IPS DF 6.9 (cell line): Measurements from ENCODE around the gene REEP6.

Source experiments
- DNase-seq: peaks from one replicate; pipeline ENCODE4 v3.0.0-alpha.2; 2013; ENCODE audit warnings: low read depth, low spot score
- H3K27ac ChIP-seq: one replicate; pipeline ENCODE4 v1.5.1; 2013; ENCODE audit warnings: low read length, control low read depth
- H3K27me3 ChIP-seq: 2 replicates; pipeline ENCODE4 v1.6.1; 2013; ENCODE audit warnings: mild to moderate bottlenecking, low read length; ENCODE audit not compliant: control insufficient read depth, insufficient read depth
- H3K36me3 ChIP-seq: 2 replicates; pipeline ENCODE4 v1.6.1; 2013; ENCODE audit warnings: low read length; ENCODE audit not compliant: control insufficient read depth, insufficient read depth
- H3K4me1 ChIP-seq: 2 replicates; pipeline ENCODE4 v1.6.1; 2013; ENCODE audit warnings: low read length; ENCODE audit not compliant: control insufficient read depth, insufficient read depth
- H3K4me3 ChIP-seq: 2 replicates; pipeline ENCODE4 v1.5.1; 2013; ENCODE audit warnings: mild to moderate bottlenecking, low read length
- H3K9me3 ChIP-seq: 2 replicates; pipeline ENCODE4 v1.6.1; 2013; ENCODE audit warnings: low read length, inconsistent platforms; ENCODE audit not compliant: control insufficient read depth, insufficient read depth
- WGBS: extraction: QIAGEN DNeasy Blood & Tissue Kit; methylation state at CpG from one replicate; pipeline ENCODE4 v1.1.7; 2013; ENCODE audit warnings: mixed read lengths, missing lambda C conversion rate; ENCODE audit not compliant: insufficient read length, insufficient coverage; 5-methylcytosine and 5-hydroxymethylcytosine counted together

REEP6 gene

DNA sequence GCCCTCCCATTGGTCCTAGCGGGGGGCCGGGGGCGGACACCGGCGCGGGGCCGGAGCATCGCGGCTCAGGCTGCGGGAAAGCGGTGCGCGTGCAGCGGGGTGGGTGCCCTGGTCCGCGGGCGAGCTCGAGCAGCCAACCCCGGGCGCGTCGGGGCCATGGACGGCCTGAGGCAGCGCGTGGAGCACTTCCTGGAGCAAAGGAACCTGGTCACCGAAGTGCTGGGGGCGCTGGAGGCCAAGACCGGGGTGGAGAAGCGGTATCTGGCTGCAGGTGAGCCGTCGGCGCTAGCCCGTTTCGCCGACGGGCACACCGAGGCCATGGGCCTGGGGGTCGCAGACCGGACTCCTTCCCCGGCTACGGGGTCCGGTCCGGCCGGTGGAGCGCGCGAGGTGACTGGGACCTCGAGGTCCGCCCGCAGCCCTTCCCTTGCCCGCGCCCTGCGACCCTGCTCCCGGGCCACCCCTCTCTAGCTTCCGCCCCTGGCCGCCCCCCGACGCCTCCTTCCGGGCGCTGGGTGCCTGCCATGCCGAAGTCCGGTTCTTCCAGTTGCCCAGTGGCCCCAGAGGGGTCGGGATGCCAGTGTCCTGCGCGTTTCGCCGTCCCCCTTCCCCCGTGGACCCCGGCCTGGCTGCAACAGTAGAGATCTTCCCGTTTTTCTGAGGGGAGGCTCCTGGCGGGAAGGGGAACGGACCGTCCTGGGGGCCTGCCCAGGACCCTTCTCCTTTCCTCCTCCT is at the start of gene REEP6:
Gene REEP6 (plus strand): TSS at position 68 of the 735 bp plus-strand sequence. CDS start 89 bp downstream, at position 157.
- no peak for DNase-seq
- H3K4me3 ChIP-seq, result peak within 1 kb of the TSS; percentile 70; the same call in 1 of the 2 replicates
- WGBS, result no CpG with 5 or more reads among the region's 73 CpGs
- no peaks in the 10 kb centered on the region for H3K9me3 ChIP-seq
- H3K27ac ChIP-seq, result no peak within 1 kb of the TSS
- no peaks in the 10 kb centered on the region for H3K36me3 ChIP-seq
- peaks cover 4% of the 10 kb centered on the region; the same call in 1 of the 2 replicates for H3K27me3 ChIP-seq
- no peaks in the 10 kb centered on the region for H3K4me1 ChIP-seq

DNA sequence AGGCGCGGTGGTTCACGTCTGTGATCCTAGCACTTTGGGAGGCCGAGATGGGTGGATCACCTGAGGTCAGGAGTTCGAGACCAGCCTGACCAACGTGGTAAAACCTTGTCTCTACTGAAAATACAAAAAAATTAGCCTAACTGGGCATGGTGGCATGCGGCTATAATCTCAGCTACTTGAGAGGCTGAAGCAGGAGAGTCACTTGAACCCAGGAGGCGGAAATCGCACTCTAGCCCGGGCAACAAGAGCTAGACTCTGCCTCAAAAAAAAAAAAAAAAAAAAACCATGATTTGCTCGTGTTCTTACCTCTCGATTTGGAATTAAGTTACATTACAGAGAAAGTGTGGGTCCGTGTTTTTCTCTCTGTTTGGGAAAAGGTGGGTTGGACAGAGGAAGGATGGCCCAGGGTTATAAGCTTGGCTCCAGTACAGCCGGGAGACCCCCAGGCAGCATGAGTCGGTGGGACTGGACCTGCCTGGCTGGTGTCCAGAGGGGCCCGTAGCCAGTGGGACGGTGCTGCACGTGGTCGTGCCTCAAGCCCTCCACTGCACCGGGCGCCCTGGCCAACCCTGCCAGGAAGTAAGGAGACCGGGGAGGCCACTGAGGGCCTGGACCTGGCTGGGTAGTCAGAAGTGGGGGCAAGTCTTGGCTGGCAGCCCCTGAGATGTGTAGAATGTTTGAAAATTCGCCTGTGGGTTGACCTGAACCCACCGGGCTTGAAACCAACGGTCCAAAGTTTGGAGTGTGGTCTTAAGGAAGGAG is 49.1 kb upstream of the REEP6 start:
- Histone ChIP-seq H3K4me1 (peaks cover 5% of the 10 kb centered on the region), H3K27ac (no peak overlapping the region), H3K9me3 (no peaks in the 10 kb centered on the region), H3K4me3 (no peak overlapping the region), H3K36me3 (peaks cover 29% of the 10 kb centered on the region), H3K27me3 (peaks cover 2% of the 10 kb centered on the region; the same call in 1 of the 2 replicates)
- DNase-seq, result no peak
- no CpG with 5 or more reads among the region's 25 CpGs for WGBS

DNA sequence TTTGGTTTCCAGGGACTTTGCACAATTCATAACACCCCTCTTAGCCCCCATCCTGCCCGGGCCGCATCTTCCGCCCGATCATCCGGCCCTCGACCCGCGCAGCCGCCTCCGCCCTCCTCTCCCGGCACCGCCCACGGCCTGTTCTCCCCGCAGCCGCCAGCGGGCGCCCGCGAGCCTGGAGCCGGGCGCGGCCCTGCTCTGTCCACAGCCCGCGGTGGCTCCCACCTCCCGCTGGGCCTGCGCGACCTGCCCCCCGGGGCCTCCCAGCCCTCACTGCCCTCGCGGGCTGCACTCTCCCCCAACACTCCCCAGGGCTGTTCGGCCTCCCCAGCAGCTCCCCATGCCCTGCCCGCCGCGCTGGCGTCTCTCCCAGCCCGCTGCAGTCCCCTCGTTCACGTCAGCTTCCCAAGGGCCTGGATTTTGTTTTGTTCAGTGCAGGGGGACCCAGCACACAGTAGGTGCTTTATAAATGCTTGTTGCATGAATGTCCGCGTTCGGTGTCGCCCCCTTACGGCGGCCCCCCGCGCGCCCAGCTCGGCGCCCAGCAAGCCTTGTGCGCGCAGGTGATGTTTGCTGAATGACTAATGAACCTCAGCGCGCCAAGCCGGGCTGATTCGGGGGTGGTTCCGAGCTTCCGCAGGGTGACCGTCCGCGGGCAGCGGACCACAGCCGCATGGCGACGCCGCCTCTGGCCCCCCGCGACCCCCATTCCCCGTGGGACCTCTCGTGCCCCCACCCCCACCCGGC is 45.6 kb upstream of the REEP6 start:
- Histone ChIP-seq H3K36me3 (peaks cover 19% of the 10 kb centered on the region), H3K4me3 (peak overlapping the region; percentile 46; the same call in 1 of the 2 replicates), H3K27me3 (peaks cover 16% of the 10 kb centered on the region; the same call in 1 of the 2 replicates), H3K4me1 (peaks cover 6% of the 10 kb centered on the region; the same call in 1 of the 2 replicates), H3K9me3 (no peaks in the 10 kb centered on the region), H3K27ac (no peak overlapping the region)
- no CpG with 5 or more reads among the region's 70 CpGs for WGBS
- DNase-seq, result no peak

DNA sequence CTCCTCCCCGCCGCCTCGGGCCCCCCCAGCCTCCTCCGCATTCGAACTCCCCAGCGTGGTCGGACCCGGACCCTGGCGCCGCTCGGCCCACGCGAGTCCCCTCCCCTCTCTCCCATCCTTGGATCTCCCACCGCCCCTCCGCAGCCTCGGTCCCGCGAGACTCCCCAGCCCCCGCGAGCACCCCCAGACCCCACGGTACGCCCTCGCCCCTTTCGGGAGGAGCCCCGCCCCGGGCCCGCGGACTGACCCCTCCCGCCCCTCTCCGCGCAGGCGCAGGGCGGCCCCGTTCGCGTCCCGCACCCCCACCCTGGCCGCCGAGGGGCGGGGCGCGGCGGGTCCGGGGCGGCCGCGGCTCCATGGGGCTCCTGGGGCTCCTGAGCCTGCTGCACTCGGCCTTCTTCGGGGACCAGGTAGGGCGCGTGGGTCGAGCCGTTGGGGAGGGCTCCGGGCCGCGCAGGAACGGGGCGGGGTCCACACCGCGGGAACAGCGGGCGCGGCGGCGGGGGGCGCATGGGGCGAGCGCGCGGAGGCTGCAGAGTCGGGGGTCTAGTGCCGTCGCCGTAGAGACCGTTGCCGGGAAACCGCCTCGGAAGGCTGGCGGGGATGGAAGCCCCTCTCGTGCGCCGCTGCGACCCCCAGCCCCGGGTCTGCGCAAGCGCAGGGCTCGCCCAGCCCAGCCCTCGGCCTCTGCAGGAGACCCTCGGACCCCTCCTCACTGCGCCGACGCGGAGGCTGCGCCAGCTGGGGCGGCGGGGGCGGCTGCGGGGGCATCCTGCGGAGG is 44.9 kb upstream of the REEP6 start:
- no peak for DNase-seq
- H3K36me3 ChIP-seq, result peaks cover 11% of the 10 kb centered on the region
- H3K27ac ChIP-seq, result no peak overlapping the region
- H3K9me3 ChIP-seq, result no peaks in the 10 kb centered on the region
- no CpG with 5 or more reads among the region's 99 CpGs for WGBS
- H3K4me3 ChIP-seq, result peak overlapping the region; percentile 50; the same call in 1 of the 2 replicates
- peaks cover 6% of the 10 kb centered on the region; the same call in 1 of the 2 replicates for H3K4me1 ChIP-seq
- H3K27me3 ChIP-seq, result peaks cover 23% of the 10 kb centered on the region; the same call in 1 of the 2 replicates

DNA sequence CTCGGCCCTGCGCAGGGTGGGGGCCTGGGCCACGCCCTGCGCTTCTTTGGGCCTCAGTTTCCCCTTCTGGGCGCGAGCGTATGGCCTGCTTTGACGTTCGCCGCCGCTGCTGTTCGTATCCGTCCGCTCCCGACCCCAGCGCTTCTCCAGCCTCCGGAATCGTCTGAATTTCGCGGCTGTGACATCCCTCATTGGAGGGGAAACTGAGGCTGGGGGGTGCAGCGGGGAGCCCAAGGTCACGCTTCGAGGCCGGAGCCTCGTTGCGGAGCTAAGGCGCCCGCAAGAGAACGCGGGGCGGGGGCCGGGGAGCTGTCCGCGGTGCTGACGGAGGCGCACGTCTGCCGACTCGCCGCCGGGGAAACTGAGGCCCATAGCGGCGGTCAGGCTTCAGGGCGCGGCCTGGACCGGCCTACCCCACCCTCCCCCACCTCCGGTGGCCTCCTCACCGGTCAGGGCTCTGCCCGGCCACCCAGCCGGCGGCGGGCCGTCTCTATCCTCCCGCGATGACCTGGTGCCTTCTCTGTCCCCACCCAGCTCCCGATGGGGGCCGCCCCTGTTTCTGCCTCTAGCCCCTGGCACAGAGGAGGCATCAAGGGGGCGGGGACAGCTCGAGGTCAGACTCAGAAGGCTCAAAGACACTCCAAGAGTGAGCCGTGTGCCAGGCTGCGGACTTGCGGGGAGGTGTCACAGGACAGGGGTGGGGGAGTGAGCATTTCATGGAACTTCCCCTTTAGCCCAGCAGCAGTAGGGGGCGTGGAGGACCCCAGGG is 44.1 kb upstream of the REEP6 start:
- H3K4me3 ChIP-seq, result peak overlapping the region; percentile 50; the same call in 1 of the 2 replicates
- no peak for DNase-seq
- WGBS, result no CpG with 5 or more reads among the region's 63 CpGs
- no peak overlapping the region for H3K27ac ChIP-seq
- H3K36me3 ChIP-seq, result peaks cover 4% of the 10 kb centered on the region
- no peaks in the 10 kb centered on the region for H3K9me3 ChIP-seq
- H3K4me1 ChIP-seq, result peaks cover 8% of the 10 kb centered on the region; the same call in 1 of the 2 replicates
- H3K27me3 ChIP-seq, result peaks cover 24% of the 10 kb centered on the region; the same call in 1 of the 2 replicates

DNA sequence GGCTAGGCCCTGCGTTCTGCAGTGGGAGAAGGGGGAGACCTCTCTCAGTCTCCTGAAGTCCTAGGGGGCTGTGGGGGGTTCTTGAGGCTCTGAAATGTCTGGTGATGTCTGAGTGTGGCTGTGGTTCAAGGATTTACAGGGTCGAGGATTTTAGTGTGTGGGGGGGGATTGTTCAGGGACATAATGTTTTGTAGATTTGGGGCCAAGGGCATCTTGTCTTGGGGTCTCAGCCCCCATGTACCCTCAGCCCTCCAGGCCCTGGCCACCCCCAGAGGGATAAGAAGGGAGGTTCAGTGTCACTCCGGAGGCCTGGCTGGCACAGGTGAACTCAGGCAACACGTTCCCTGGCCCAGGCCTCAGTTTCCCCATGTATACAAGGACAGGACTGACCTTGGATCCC is 43.5 kb upstream of the REEP6 start:
- DNase-seq, result no peak
- H3K9me3 ChIP-seq, result no peaks in the 10 kb centered on the region
- H3K27me3 ChIP-seq, result peaks cover 24% of the 10 kb centered on the region; the same call in 1 of the 2 replicates
- WGBS, result 100% methylated on average over 1 of the region's 4 CpGs
- H3K36me3 ChIP-seq, result no peaks in the 10 kb centered on the region
- peaks cover 12% of the 10 kb centered on the region for H3K4me1 ChIP-seq
- no peak overlapping the region for H3K4me3 ChIP-seq
- no peak overlapping the region for H3K27ac ChIP-seq

DNA sequence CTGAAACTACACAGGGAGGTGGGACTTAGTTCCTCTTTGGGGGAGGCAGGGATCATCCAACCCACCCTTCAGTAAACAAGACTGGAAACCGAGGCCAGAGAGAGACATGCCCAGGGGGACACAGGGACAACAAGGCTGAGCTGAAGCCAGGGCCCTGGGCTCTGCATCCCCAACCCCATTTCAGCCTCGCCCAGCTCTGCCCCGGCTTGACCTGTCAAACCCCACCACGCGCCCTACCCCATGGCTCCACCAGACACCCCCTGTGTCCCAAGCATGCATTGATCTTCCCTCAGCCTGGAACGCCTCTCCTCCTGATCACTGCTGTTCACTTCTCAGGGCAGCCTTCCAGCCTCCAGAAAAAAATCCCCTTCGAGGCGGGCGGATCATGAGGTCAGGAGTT is 43.0 kb upstream of the REEP6 start:
- peaks cover 24% of the 10 kb centered on the region; the same call in 1 of the 2 replicates for H3K27me3 ChIP-seq
- no peaks in the 10 kb centered on the region for H3K9me3 ChIP-seq
- peaks cover 12% of the 10 kb centered on the region for H3K4me1 ChIP-seq
- H3K4me3 ChIP-seq, result no peak overlapping the region
- WGBS, result no CpG with 5 or more reads among the region's 9 CpGs
- no peak overlapping the region for H3K27ac ChIP-seq
- H3K36me3 ChIP-seq, result no peaks in the 10 kb centered on the region
- DNase-seq, result no peak

DNA sequence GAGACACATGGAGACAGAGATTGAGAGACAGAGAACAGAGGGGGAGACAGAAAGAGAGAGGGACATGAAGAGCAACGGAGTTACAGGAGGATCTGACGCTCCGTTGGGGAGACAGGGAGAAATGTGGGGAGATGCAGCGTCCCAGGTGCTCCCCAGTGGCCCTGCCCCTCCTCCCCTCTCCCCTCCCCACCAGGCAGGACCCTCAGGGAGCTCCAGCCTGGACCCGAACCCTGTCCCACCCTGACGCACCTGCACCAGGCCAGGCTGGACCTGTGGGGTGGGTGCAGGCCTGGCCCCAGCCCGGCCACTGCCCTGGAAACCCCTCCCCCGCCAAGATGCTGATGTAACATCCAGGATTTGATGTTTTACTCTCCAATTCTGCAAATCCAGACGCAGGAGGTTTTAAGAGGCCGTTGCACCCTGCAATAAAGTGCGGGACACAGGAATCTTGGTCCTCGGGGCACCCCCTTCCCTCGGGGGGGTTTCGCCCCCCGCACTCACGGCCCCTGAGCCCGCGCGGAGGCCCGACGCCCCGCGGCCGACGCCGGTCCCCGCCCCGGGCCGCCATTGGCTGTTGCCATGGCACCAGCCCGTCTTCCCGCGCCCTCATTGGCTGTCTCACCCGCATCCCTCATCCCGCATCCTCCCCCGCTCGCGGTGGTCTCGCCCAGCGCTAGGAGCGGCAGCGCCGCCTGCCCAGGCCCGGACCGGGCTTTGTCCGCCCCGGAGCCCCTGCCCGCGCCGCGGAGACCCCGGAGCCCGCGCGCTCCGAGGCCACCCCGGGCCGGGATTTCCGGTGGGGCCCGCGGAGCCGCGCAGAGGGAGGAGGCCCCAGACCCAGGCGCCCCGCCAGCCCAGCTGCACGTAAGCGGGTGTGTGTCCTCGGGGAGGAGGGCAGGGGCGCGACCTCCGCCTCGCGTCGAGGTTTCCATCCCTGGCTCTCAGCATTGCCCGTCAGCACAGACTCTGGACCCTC is 41.2 kb upstream of the REEP6 start, which contains the start of gene APC2:
Gene APC2 (plus strand): TSS at position 655 of the 976 bp plus-strand sequence. CDS start 2,881 bp downstream, outside the sequence.
- no CpG with 5 or more reads among the region's 74 CpGs for WGBS
- Histone ChIP-seq H3K4me1 (peaks cover 14% of the 10 kb centered on the region), H3K36me3 (no peaks in the 10 kb centered on the region), H3K27me3 (peaks cover 24% of the 10 kb centered on the region; the same call in 1 of the 2 replicates), H3K9me3 (no peaks in the 10 kb centered on the region), H3K27ac (no peak within 1 kb of the TSS), H3K4me3 (peak within 1 kb of the TSS; percentile 7; the same call in 1 of the 2 replicates)
- DNase-seq, result no peak
